Prostate gland (tissue), 2 donors: ENCODE measurements around the gene SFRP5. TPM values are rescaled to one million over a fixed set of nuclear protein-coding genes. Genes with fewer than 3 reads are reported as not detected.

Experiments used
- DNase-seq: peaks from one replicate; pipeline ENCODE4 v3.0.0-alpha.2; 2019; ENCODE audit warnings: low spot score
- H3K27ac ChIP-seq, 2 donors: fragments of 200-600 bp; sonication (generic); 2 replicates each; pipeline ENCODE4 v1.5.1; 2017 to 2019
- H3K27me3 ChIP-seq: fragments of 200-600 bp; sonication (generic); replicated peaks from 2 replicates; pipeline ENCODE4 v1.5.1; 2019; ENCODE audit not compliant: insufficient read depth
- H3K36me3 ChIP-seq, 2 donors: fragments of 200-600 bp; sonication (generic); 1 replicate in 1 of 2; 2 replicates in 1 of 2; pipeline versions ENCODE4 v1.5.1 to v1.8.1; 2017 to 2019
- H3K4me1 ChIP-seq: fragments of 200-600 bp; sonication (generic); replicated peaks from 2 replicates; pipeline ENCODE4 v1.5.1; 2019
- H3K4me3 ChIP-seq, 2 donors: fragments of 200-600 bp; sonication (generic); 2 replicates each; pipeline ENCODE4 v1.5.1; 2017 to 2019
- H3K9me3 ChIP-seq: fragments of 200-600 bp; sonication (generic); 2 replicates; pipeline ENCODE4 v1.5.1; 2017
- POLR2A ChIP-seq: fragments of 450-650 bp; IDR thresholded peaks from one replicate; pipeline ENCODE4 v1.6.1; 2016; ENCODE audit warnings: antibody characterized with exemption, mild to moderate bottlenecking
- POLR2AphosphoS5 ChIP-seq: sonication (generic); formaldehyde crosslinking; IDR thresholded peaks from one replicate; pipeline ENCODE4 v1.6.1; 2017; ENCODE audit warnings: antibody characterized with exemption
- WGBS: methylation state at CpG from one replicate; pipeline ENCODE4 v1.1.5; 2018; 5-methylcytosine and 5-hydroxymethylcytosine counted together
- intact Hi-C: fragments of 100-400 bp; cut with DNase I; formaldehyde crosslinking; loops from one replicate; pipeline ENCODE4 v1.14.2; 2022
- total RNA-seq, 2 donors: library from RNA; depleted of rRNA; stranded (reverse); fragments of >200 nt; gene quantifications; one replicate each; pipeline ENCODE4 v1.1.0, GENCODE V29; 2016
- TF ChIP-seq, protein P1 (sequence below), 4 experiments: fragments of 200-600 bp in 2 of 4; fragments of 450-650 bp in 2 of 4; sonication (generic) in 2 of 4; IDR thresholded peaks; 1 replicate in 3 of 4; 2 replicates in 1 of 4; pipeline ENCODE4 v1.5.1; 2016 to 2019; ENCODE audit warnings: antibody characterized with exemption in 4 of 4, mild to moderate bottlenecking in 2 of 4, moderate library complexity in 2 of 4

The SFRP5 gene
- total RNA-seq, 2 donors from 2014 or later = 0.23 to 3.2 TPM

GRCh38 chr10:97766106-97766810 is 5.5 kb downstream of the SFRP5 start:
- Histone ChIP-seq H3K4me1 (no peaks in the 10 kb centered on the region), H3K9me3 (no peaks in the 10 kb centered on the region), H3K36me3 (no peaks in the 10 kb centered on the region), H3K27me3 (peaks cover 14% of the 10 kb centered on the region), H3K4me3 (no peak overlapping the region), H3K27ac (no peak overlapping the region)
- TF ChIP-seq, protein P1, sequence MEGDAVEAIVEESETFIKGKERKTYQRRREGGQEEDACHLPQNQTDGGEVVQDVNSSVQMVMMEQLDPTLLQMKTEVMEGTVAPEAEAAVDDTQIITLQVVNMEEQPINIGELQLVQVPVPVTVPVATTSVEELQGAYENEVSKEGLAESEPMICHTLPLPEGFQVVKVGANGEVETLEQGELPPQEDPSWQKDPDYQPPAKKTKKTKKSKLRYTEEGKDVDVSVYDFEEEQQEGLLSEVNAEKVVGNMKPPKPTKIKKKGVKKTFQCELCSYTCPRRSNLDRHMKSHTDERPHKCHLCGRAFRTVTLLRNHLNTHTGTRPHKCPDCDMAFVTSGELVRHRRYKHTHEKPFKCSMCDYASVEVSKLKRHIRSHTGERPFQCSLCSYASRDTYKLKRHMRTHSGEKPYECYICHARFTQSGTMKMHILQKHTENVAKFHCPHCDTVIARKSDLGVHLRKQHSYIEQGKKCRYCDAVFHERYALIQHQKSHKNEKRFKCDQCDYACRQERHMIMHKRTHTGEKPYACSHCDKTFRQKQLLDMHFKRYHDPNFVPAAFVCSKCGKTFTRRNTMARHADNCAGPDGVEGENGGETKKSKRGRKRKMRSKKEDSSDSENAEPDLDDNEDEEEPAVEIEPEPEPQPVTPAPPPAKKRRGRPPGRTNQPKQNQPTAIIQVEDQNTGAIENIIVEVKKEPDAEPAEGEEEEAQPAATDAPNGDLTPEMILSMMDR (IDR thresholded peaks at IDR 0.05) = no peak
- TF ChIP-seq POLR2A = no peak
- no peak for TF ChIP-seq POLR2AphosphoS5
- intact Hi-C loops = no loop called here
- no peak for DNase-seq
- 91% methylated on average over 13 of the region's 13 CpGs for WGBS

GRCh38 chr10:97765201-97765600 is 6.6 kb downstream of the SFRP5 start:
- Histone ChIP-seq H3K9me3 (no peaks in the 10 kb centered on the region), H3K36me3 (no peaks in the 10 kb centered on the region), H3K4me3 (no peak overlapping the region), H3K27me3 (peaks cover 3% of the 10 kb centered on the region), H3K27ac (no peak overlapping the region), H3K4me1 (no peaks in the 10 kb centered on the region)
- 90% methylated on average over 15 of the region's 15 CpGs for WGBS
- DNase-seq = no peak
- intact Hi-C loops = no loop called here
- no peak for TF ChIP-seq POLR2A
- TF ChIP-seq, protein P1 (IDR thresholded peaks at IDR 0.05) = no peak
- no peak for TF ChIP-seq POLR2AphosphoS5

- DNase-seq = no peak
- Histone ChIP-seq H3K27ac (no peak overlapping the region), H3K27me3 (peaks cover 3% of the 10 kb centered on the region), H3K9me3 (no peaks in the 10 kb centered on the region), H3K4me1 (no peaks in the 10 kb centered on the region), H3K36me3 (no peaks in the 10 kb centered on the region), H3K4me3 (no peak overlapping the region)
- intact Hi-C loops = no loop called here
- TF ChIP-seq POLR2AphosphoS5 (no peak), POLR2A (no peak)
- TF ChIP-seq, protein P1 (IDR thresholded peaks at IDR 0.05) = no peak
- WGBS = 76% methylated on average over 7 of the region's 7 CpGs
Measured at GRCh38 chr10:97764519-97764931, 7.3 kb downstream of the SFRP5 start.

- 92% methylated on average over 3 of the region's 3 CpGs for WGBS
- Histone ChIP-seq H3K27me3 (no peaks in the 10 kb centered on the region), H3K27ac (no peak overlapping the region), H3K4me3 (no peak overlapping the region), H3K9me3 (no peaks in the 10 kb centered on the region), H3K36me3 (no peaks in the 10 kb centered on the region), H3K4me1 (no peaks in the 10 kb centered on the region)
- TF ChIP-seq POLR2A (no peak), POLR2AphosphoS5 (no peak)
- TF ChIP-seq, protein P1 (IDR thresholded peaks at IDR 0.05) = no peak
- intact Hi-C loops = no loop called here
- no peak for DNase-seq
Measured at GRCh38 chr10:97763947-97764346, 7.9 kb downstream of the SFRP5 start.

DNA sequence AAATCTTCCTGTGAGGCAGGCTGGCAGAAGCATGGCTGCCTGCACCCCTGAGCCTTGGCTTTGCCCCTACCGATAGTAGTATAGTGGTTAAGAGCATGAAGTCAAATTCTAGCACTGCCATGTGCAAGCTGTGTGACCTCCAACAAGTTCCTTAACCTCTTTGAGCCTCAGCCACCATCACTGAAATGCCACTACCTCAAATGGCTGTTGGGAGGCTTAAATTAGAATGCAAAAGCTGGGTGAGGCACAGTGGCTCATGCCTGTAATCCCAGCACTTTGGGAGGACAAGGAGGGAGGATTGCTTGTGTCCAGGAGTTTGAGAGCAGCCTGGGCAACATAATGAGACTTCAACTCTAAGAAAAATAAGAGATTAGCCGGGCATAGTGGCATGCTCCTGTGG is 8.4 kb downstream of the SFRP5 start:
- intact Hi-C loops = no loop called here
- Histone ChIP-seq H3K9me3 (no peaks in the 10 kb centered on the region), H3K36me3 (no peaks in the 10 kb centered on the region), H3K27ac (no peak overlapping the region), H3K4me3 (no peak overlapping the region), H3K27me3 (no peaks in the 10 kb centered on the region), H3K4me1 (no peaks in the 10 kb centered on the region)
- no peak for DNase-seq
- TF ChIP-seq POLR2A (no peak), POLR2AphosphoS5 (no peak)
- TF ChIP-seq, protein P1 (IDR thresholded peaks at IDR 0.05) = no peak
- 84% methylated on average over 2 of the region's 2 CpGs for WGBS
